ENCODE results near the gene IPO11.
"Not testable (repeated sequence)": the region's sequence is repeated elsewhere in the genome, so short reads cannot be mapped to it uniquely, and the experiment has no call there.

IPO11 gene

GRCh38 chr5:62520812-62521211 is 108.2 kb downstream of the IPO11 start:
- not testable (repeated sequence) for H2BK120ac ChIP-seq (ENCODE audit: low read depth, low read length); H3K14ac ChIP-seq (ENCODE audit: low read length); H3K9me3 ChIP-seq (replicated peaks in 1 of 2; ENCODE audit: control insufficient read depth in 2 of 2, insufficient read depth in 1 of 2, low read depth in 1 of 2, low read length in 2 of 2); H3K9ac ChIP-seq (ENCODE audit: low read depth, low read length, poor library complexity); H3K4me2 ChIP-seq (ENCODE audit: insufficient read depth, low read length, poor library complexity, severe bottlenecking); H3K4me1 ChIP-seq (ENCODE audit: control insufficient read depth in 2 of 2, insufficient read depth in 1 of 2, low read depth in 1 of 2, low read length in 2 of 2); H4K91ac ChIP-seq (ENCODE audit: low read depth, low read length, poor library complexity); DNase-seq (ENCODE audit: low spot score); H2BK15ac ChIP-seq (ENCODE audit: low read length); H3K4me3 ChIP-seq (ENCODE audit: low read length in 2 of 2); H4K8ac ChIP-seq (ENCODE audit: low read depth, low read length); H3K79me1 ChIP-seq (ENCODE audit: low read depth, low read length); H3K18ac ChIP-seq (ENCODE audit: low read length); H3K23ac ChIP-seq (ENCODE audit: low read depth, low read length, poor library complexity); H2BK5ac ChIP-seq (ENCODE audit: low read length); H2AK5ac ChIP-seq (ENCODE audit: low read depth, low read length); H3K4ac ChIP-seq (ENCODE audit: low read length); H2AFZ ChIP-seq (ENCODE audit: low read length); H2BK12ac ChIP-seq (ENCODE audit: low read length); H3K27me3 ChIP-seq (ENCODE audit: control insufficient read depth in 3 of 3, insufficient read depth in 3 of 3, low read depth in 1 of 3, low read length in 3 of 3); H3K27ac ChIP-seq (replicated peaks; ENCODE audit: low read length)
- no CpG with 5 or more reads among the region's 1 CpG for WGBS, 2 donors (ENCODE audit: extremely low coverage in 2 of 2, insufficient read length in 2 of 2, insufficient replicate concordance in 1 of 2)
- H3K36me3 ChIP-seq (replicated peaks in 1 of 2; ENCODE audit: control insufficient read depth in 2 of 2, insufficient read depth in 2 of 2, low read length in 2 of 2) = peaks cover 0 to 26% of the 10 kb centered on the region in 2 donors

GRCh38 chr5:62521319-62521718 is 108.8 kb downstream of the IPO11 start:
- no peak overlapping the region for H2BK15ac ChIP-seq (ENCODE audit: low read length)
- no peak overlapping the region for H3K18ac ChIP-seq (ENCODE audit: low read length)
- H3K9me3 ChIP-seq (replicated peaks in 1 of 2; ENCODE audit: control insufficient read depth in 2 of 2, insufficient read depth in 1 of 2, low read depth in 1 of 2, low read length in 2 of 2) = no peaks in the 10 kb centered on the region
- no peak overlapping the region for H2AK5ac ChIP-seq (ENCODE audit: low read depth, low read length)
- DNase-seq (ENCODE audit: low spot score) = no peak
- no peak overlapping the region for H3K4ac ChIP-seq (ENCODE audit: low read length)
- no peak overlapping the region for H3K23ac ChIP-seq (ENCODE audit: low read depth, low read length, poor library complexity)
- no peak overlapping the region for H3K27ac ChIP-seq (replicated peaks; ENCODE audit: low read length)
- no peak overlapping the region for H3K4me2 ChIP-seq (ENCODE audit: insufficient read depth, low read length, poor library complexity, severe bottlenecking)
- H3K14ac ChIP-seq (ENCODE audit: low read length) = no peak overlapping the region
- no peak overlapping the region for H2BK120ac ChIP-seq (ENCODE audit: low read depth, low read length)
- H3K4me3 ChIP-seq (ENCODE audit: low read length in 2 of 2) = no peak overlapping the region
- H4K8ac ChIP-seq (ENCODE audit: low read depth, low read length) = no peak overlapping the region
- no peaks in the 10 kb centered on the region for H3K4me1 ChIP-seq (ENCODE audit: control insufficient read depth in 2 of 2, insufficient read depth in 1 of 2, low read depth in 1 of 2, low read length in 2 of 2)
- no CpG with 5 or more reads among the region's 2 CpGs for WGBS, 2 donors (ENCODE audit: extremely low coverage in 2 of 2, insufficient read length in 2 of 2, insufficient replicate concordance in 1 of 2)
- no peak overlapping the region for H4K91ac ChIP-seq (ENCODE audit: low read depth, low read length, poor library complexity)
- H2AFZ ChIP-seq (ENCODE audit: low read length) = no peak overlapping the region
- no peak overlapping the region for H3K9ac ChIP-seq (ENCODE audit: low read depth, low read length, poor library complexity)
- H3K79me1 ChIP-seq (ENCODE audit: low read depth, low read length) = no peaks in the 10 kb centered on the region
- H2BK12ac ChIP-seq (ENCODE audit: low read length) = no peak overlapping the region
- no peak overlapping the region for H2BK5ac ChIP-seq (ENCODE audit: low read length)
- H3K36me3 ChIP-seq (replicated peaks in 1 of 2; ENCODE audit: control insufficient read depth in 2 of 2, insufficient read depth in 2 of 2, low read length in 2 of 2) = peaks cover 0 to 28% of the 10 kb centered on the region in 2 donors
- no peaks in the 10 kb centered on the region for H3K27me3 ChIP-seq (ENCODE audit: control insufficient read depth in 3 of 3, insufficient read depth in 3 of 3, low read depth in 1 of 3, low read length in 3 of 3)

GRCh38 chr5:62522811-62523210 is 110.2 kb downstream of the IPO11 start:
- Histone ChIP-seq H3K23ac (ENCODE audit: low read depth, low read length, poor library complexity) (no peak overlapping the region), H3K18ac (ENCODE audit: low read length) (no peak overlapping the region), H2BK5ac (ENCODE audit: low read length) (no peak overlapping the region), H3K4ac (ENCODE audit: low read length) (no peak overlapping the region), H2BK12ac (ENCODE audit: low read length) (no peak overlapping the region), H3K27ac (replicated peaks; ENCODE audit: low read length) (no peak overlapping the region), H3K27me3 (ENCODE audit: control insufficient read depth in 3 of 3, insufficient read depth in 3 of 3, low read depth in 1 of 3, low read length in 3 of 3) (no peaks in the 10 kb centered on the region), H3K79me1 (ENCODE audit: low read depth, low read length) (no peaks in the 10 kb centered on the region), H2BK15ac (ENCODE audit: low read length) (no peak overlapping the region), H2AK5ac (ENCODE audit: low read depth, low read length) (no peak overlapping the region), H3K4me3 (ENCODE audit: low read length in 2 of 2) (no peak overlapping the region), H3K9ac (ENCODE audit: low read depth, low read length, poor library complexity) (no peak overlapping the region), H3K4me2 (ENCODE audit: insufficient read depth, low read length, poor library complexity, severe bottlenecking) (no peak overlapping the region), H4K8ac (ENCODE audit: low read depth, low read length) (no peak overlapping the region), H2AFZ (ENCODE audit: low read length) (no peak overlapping the region), H2BK120ac (ENCODE audit: low read depth, low read length) (no peak overlapping the region), H4K91ac (ENCODE audit: low read depth, low read length, poor library complexity) (no peak overlapping the region), H3K36me3 (replicated peaks in 1 of 2; ENCODE audit: control insufficient read depth in 2 of 2, insufficient read depth in 2 of 2, low read length in 2 of 2) (peaks cover 0 to 26% of the 10 kb centered on the region in 2 donors), H3K14ac (ENCODE audit: low read length) (no peak overlapping the region), H3K4me1 (ENCODE audit: control insufficient read depth in 2 of 2, insufficient read depth in 1 of 2, low read depth in 1 of 2, low read length in 2 of 2) (no peaks in the 10 kb centered on the region), H3K9me3 (replicated peaks in 1 of 2; ENCODE audit: control insufficient read depth in 2 of 2, insufficient read depth in 1 of 2, low read depth in 1 of 2, low read length in 2 of 2) (no peaks in the 10 kb centered on the region)
- WGBS, 2 donors (ENCODE audit: extremely low coverage in 2 of 2, insufficient read length in 2 of 2, insufficient replicate concordance in 1 of 2) = no CpG with 5 or more reads among the region's 1 CpG
- no peak for DNase-seq (ENCODE audit: low spot score)

- H3K23ac ChIP-seq (ENCODE audit: low read depth, low read length, poor library complexity) = no peak overlapping the region
- no peak overlapping the region for H2BK12ac ChIP-seq (ENCODE audit: low read length)
- no peaks in the 10 kb centered on the region for H3K4me1 ChIP-seq (ENCODE audit: control insufficient read depth in 2 of 2, insufficient read depth in 1 of 2, low read depth in 1 of 2, low read length in 2 of 2)
- H4K8ac ChIP-seq (ENCODE audit: low read depth, low read length) = no peak overlapping the region
- WGBS, 2 donors (ENCODE audit: extremely low coverage in 2 of 2, insufficient read length in 2 of 2, insufficient replicate concordance in 1 of 2) = no CpG with 5 or more reads among the region's 2 CpGs
- H3K79me1 ChIP-seq (ENCODE audit: low read depth, low read length) = no peaks in the 10 kb centered on the region
- H3K18ac ChIP-seq (ENCODE audit: low read length) = no peak overlapping the region
- no peak overlapping the region for H2AK5ac ChIP-seq (ENCODE audit: low read depth, low read length)
- no peak overlapping the region for H2BK120ac ChIP-seq (ENCODE audit: low read depth, low read length)
- no peak overlapping the region for H3K9ac ChIP-seq (ENCODE audit: low read depth, low read length, poor library complexity)
- H3K4me2 ChIP-seq (ENCODE audit: insufficient read depth, low read length, poor library complexity, severe bottlenecking) = no peak overlapping the region
- H3K27ac ChIP-seq (replicated peaks; ENCODE audit: low read length) = no peak overlapping the region
- peaks cover 2 to 39% of the 10 kb centered on the region in 2 donors for H3K36me3 ChIP-seq (replicated peaks in 1 of 2; ENCODE audit: control insufficient read depth in 2 of 2, insufficient read depth in 2 of 2, low read length in 2 of 2)
- H4K91ac ChIP-seq (ENCODE audit: low read depth, low read length, poor library complexity) = no peak overlapping the region
- H2BK15ac ChIP-seq (ENCODE audit: low read length) = no peak overlapping the region
- no peak overlapping the region for H2BK5ac ChIP-seq (ENCODE audit: low read length)
- no peak overlapping the region for H3K14ac ChIP-seq (ENCODE audit: low read length)
- no peak overlapping the region for H3K4me3 ChIP-seq (ENCODE audit: low read length in 2 of 2)
- H2AFZ ChIP-seq (ENCODE audit: low read length) = no peak overlapping the region
- H3K4ac ChIP-seq (ENCODE audit: low read length) = no peak overlapping the region
- DNase-seq (ENCODE audit: low spot score) = no peak
- no peaks in the 10 kb centered on the region for H3K9me3 ChIP-seq (replicated peaks in 1 of 2; ENCODE audit: control insufficient read depth in 2 of 2, insufficient read depth in 1 of 2, low read depth in 1 of 2, low read length in 2 of 2)
- no peaks in the 10 kb centered on the region for H3K27me3 ChIP-seq (ENCODE audit: control insufficient read depth in 3 of 3, insufficient read depth in 3 of 3, low read depth in 1 of 3, low read length in 3 of 3)
Measured at GRCh38 chr5:62533597-62533996, 121.0 kb downstream of the IPO11 start.
